Left lobe of liver (tissue), 2 donors: ENCODE data around the gene ZNF786. TPM values are rescaled to one million over a fixed set of nuclear protein-coding genes. Genes with fewer than 3 reads are reported as not detected.
"Not testable (repeated sequence)": the region's sequence is repeated elsewhere in the genome, so short reads cannot be mapped to it uniquely, and the experiment has no call there.

Experiments used
- ATAC-seq: fragments of 200-7000 bp; cut with Tn5 transposase; one replicate; pipeline ENCODE4 v1.9.1; 2020; ENCODE audit warnings: mild to moderate bottlenecking, moderate library complexity
- DNase-seq: peaks from one replicate; pipeline ENCODE4 v3.0.0-alpha.2; 2020; ENCODE audit warnings: low spot score
- total RNA-seq: library from RNA; stranded (reverse); gene quantifications from one replicate; pipeline ENCODE4 v1.2.1, GENCODE V29; 2021
- donor health status: DM: no; HTN: no; CAD: no; lungs with moderate emphysema.
- donor health status: DM: no; HTN: yes; CAD: no.

ZNF786 gene
- total RNA-seq, 1 donor from 2014 or later: 3.6 TPM

GRCh38 chr7:149031353-149031910 lies 59.1 kb downstream of the ZNF786 start:
- ATAC-seq: no peak

DNA sequence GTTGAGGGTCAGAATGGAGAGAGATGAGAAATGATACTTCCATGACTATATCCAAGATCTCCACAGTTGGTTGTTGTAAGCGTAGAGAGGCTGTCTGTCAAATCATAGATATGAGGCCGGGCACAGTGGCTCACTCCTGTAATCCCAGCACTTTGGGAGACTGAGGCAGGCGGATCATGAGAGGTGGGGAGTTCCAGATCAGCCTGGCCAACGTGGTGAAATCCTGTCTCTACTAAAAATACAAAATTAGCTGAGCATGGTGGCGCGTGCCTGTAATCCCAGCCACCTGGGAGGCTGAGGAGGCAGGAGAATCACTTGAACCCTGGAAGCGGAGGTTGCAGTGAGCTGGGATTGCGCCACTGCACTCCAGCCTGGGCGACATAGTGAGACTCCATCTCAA lies 60.1 kb downstream of the ZNF786 start:
- not testable (repeated sequence) for DNase-seq, ATAC-seq

More at GRCh38 chr7:149031353-149031910, 59.1 kb downstream of the ZNF786 start:
- no peak for DNase-seq

- peak; percentile 88 for ATAC-seq
- peak; percentile 100 for DNase-seq
Observed at GRCh38 chr7:149028346-149029109, 62.0 kb downstream of the ZNF786 start, which contains the start of gene PDIA4. Gene PDIA4 (minus strand): TSS chr7:149028505. CDS start chr7:149028408, 97 bp downstream.

DNA sequence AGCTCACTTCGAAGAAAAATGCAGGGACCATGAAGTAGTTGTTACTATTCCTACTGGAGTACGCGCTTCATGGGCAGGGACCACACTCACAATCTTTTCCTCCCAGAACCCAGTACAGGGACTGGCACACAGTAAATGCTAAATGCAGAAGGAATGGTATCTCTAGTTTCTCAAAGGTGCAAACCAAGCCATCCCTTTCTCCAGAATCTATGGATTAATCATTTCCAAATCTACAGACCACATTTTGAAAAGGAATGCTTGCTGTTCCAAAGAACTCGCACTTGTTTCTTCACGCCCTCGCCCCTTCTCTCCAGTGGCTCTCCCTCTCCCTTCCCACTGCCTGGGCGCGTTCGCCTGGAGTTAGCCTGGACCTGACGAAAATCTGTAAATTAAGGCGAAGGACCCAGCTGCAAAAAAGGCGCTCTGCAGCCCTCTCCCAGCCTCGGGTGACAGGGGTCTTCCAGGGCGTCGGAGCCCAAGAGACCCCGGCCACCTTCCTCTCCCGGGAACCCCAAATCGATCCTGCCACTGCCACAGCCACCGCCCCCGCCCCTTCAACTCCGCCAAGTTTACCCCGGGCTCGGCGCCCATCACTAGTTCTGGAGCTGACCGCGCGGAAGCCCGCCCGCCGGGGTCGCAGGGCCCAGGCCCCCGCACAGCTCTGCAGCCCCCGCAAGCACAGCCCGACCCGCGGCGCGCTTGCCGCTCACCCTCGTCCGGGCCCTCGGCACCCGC lies 62.7 kb downstream of the ZNF786 start:
- DNase-seq: no peak

DNA sequence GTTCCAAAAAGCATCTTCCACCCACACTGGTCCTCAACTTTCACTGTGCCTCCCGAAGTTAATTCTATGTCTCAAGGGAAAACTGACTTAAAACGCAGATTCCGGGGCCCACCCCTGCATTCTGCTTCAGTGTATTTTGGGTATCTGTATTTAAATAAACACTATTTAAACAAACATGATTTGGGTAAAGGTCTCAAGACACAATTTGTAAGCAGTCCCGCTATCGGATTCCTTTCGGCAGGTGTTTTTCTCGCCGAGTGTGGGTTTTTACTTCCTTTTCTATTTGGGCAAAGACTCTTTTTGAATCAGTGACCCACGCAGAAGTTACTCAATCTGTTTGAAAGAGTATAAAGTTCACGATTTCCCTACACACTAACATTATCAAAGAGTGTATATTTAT lies 63.5 kb downstream of the ZNF786 start:
- ATAC-seq (no peak), DNase-seq (no peak)

More for the DNA sequence above, 62.7 kb downstream of the ZNF786 start:
- ATAC-seq: peak; percentile 29

DNA sequence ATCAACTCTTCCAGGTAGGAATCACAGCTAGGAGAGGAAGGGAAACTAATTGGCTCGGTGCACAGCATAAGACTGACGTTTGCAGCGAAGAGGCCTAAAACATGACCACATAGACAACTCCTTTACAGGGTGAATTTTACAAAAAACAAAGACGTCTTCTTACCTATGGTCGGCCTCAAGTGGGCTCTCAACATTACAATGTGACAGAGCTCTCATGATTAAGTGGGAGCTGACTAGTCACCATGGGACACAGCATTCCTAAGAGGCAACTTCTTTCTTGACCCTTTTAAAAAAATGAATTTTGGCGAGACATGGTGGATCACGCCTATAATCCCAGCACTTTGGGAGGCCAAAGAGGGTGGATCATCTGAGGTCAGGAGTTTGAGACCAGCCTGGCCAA lies 66.9 kb downstream of the ZNF786 start:
- DNase-seq (no peak), ATAC-seq (no peak)

DNA sequence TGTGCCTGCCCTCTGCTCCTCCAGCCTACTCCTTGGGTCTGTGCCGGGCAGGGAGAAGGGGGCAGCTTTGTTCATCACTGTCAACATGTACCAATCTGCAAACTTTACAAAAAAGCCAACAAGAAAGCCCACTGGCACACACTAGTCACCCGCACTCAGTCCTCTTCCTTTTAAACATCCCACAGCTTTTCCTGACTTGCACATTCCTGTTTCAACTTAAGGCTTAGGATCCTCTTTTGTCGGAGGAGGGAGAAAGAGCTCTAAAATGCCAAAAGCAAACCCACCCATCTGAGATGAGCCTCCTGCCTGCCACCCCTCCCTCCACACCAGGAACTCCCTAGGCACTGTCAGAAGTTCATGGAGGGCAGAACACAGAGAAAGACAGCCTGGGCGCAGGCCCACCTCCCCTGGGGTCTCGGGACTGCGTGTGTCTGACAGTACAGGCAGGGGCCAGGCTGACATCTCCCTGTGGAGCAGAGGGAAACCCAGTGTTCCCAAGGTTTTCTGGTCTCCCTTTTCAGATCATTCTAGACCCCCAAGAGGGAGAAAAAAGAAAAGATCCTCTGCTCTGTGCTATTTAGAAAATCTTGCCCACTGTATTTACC lies 67.7 kb downstream of the ZNF786 start:
- no peak for ATAC-seq

GRCh38 chr7:149021725-149022062 lies 68.8 kb downstream of the ZNF786 start:
- no peak for ATAC-seq
- DNase-seq: no peak

More for the DNA sequence above, 67.7 kb downstream of the ZNF786 start:
- no peak for DNase-seq

DNA sequence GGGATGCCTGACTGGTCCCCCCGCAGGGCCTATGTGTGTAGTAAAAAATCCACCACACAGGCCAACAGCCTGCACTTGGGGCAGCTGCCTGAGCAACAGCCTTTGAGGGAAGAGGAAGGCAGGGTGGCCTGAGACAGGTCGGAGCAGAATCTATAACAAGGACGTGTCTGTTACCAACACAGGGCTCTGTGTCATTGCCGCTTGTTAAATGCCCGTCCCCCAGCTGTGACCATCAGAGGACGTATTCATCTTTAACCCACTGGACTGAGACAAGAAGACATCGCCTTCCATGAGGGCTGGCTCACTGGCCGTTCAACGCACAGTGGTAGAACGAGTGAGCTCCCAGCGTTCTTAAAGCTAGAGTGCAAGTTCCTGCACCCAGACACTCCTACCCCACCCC lies 70.0 kb downstream of the ZNF786 start:
- DNase-seq: no peak
- ATAC-seq: no peak

Other genes with a start within 250 kb of the ZNF786 start
- 2.5 TPM for gene EZH2, start 206.4 kb downstream of the ZNF786 start, total RNA-seq
- gene PDIA4, start 62.2 kb downstream of the ZNF786 start, total RNA-seq: 266 TPM
- 1.1 TPM for gene ZNF425, start 35.6 kb upstream of the ZNF786 start, total RNA-seq
- gene ZNF398, start 56.7 kb upstream of the ZNF786 start, total RNA-seq: 6.6 TPM
- gene ZNF282, start 104.8 kb upstream of the ZNF786 start, total RNA-seq: 14.1 TPM
- 6.0 TPM for gene ZNF212, start 148.9 kb upstream of the ZNF786 start, total RNA-seq
- gene ZNF783, start 171.5 kb upstream of the ZNF786 start, total RNA-seq: 5.1 TPM